Stimulated activated CD4-positive, alpha-beta T cell treated with anti-CD3 and anti-CD28 coated beads, TNF-alpha, amount 100 ng/mL, for 24 hours (primary cell): Measurements from ENCODE around the gene ZNF473.
A peak's percentile ranks its signal among the peaks of the same experiment; 100 is the strongest.

Experiments
- DNase-seq, 3 experiments: peaks; one replicate each; pipeline ENCODE4 v3.0.0-alpha.2; 2020; ENCODE audit warnings: low read depth in 3 of 3

ZNF473 gene

DNA sequence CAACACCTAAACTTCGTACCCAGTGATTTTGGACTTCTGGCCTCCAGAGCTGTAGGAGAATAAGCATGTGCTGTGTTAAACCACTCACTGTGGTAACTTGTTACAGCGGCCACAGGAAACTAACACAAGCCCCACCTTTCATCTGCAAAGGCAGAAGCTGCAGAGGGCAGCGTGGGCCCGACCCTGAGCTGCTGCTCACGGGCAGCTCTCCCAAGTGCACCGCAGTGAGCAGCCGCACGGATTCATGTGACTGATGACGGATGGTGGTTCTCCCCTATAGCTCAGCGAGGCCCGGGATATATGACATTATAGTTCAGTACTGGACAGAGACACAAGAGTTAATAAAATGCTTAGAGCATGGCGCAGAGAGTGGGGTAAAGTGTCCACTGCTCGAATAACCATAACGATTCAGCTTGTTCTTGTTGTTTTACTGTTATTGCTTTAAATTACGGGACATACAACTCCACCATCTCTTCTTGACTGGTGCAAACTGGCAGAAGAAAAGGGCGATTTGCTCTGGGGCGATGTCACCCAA is 22.5 kb upstream of the ZNF473 start:
- no peak for DNase-seq

- DNase-seq = peak in 1 of 3 experiments; percentile 27
These were observed 21.9 kb upstream of the ZNF473 start for GRCh38 chr19:50003810-50004419.

- DNase-seq = no peak
These were observed 20.4 kb upstream of the ZNF473 start for GRCh38 chr19:50005428-50005827.

DNA sequence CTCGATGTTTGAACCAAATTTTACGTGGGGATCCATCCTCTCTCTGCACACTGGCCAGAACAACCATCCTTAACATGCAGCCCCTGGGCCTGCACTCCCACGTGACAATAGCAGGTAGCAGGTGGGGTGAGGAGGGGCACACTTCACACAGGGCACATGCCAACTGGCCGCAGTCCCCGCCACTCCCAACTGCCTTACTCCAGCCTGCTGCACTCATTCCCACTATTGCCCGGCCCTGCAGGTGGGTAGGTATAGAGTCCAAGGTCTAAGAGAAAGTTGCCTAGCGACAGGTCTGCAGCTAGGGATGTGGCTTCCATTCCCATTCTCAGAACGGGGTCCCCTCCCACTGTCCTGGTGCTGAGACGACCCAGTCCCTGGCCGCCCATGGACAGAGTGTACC is 18.6 kb upstream of the ZNF473 start:
- no peak for DNase-seq

GRCh38 chr19:50007947-50008346 is 17.9 kb upstream of the ZNF473 start:
- no peak for DNase-seq

DNA sequence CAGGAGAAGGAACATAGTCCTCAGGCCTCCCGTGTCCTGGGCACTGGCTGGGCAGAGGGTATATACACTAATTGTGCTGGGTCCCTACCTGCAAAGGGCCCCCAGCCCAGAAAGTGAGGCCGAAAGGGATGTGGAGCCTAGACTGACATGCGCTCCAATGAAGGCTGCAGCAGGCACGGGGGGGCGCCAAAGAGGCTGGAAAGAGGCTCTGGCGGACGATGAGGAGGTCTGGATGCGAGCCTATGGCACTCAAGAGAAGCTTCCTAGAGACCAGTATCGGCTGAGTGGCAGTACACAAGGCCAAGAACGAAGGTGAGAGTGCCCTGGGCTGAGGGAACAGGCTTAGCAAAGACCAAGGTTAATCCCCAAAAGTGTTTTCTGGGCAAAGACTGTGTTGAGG is 17.3 kb upstream of the ZNF473 start:
- DNase-seq = no peak

GRCh38 chr19:50016225-50016807 is 9.5 kb upstream of the ZNF473 start:
- no peak for DNase-seq

GRCh38 chr19:50020481-50020880 is 5.3 kb upstream of the ZNF473 start:
- no peak for DNase-seq

GRCh38 chr19:50022823-50023222 is 3.0 kb upstream of the ZNF473 start:
- DNase-seq = no peak

DNA sequence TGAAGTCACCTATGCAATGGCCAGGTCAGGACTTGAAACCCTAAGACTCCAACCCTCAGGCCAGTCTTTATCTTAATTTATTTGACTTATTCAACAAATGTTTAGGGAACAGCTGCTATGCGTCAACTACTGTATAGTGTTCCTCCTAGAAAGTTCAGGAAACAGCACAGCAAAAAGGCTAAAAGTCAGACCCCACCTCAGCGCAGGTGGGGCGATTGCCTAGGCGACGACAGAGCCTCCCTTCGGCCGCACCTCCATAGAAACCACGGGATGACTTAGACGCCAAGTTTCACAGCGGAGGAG is 1.1 kb upstream of the ZNF473 start:
- no peak for DNase-seq

DNA sequence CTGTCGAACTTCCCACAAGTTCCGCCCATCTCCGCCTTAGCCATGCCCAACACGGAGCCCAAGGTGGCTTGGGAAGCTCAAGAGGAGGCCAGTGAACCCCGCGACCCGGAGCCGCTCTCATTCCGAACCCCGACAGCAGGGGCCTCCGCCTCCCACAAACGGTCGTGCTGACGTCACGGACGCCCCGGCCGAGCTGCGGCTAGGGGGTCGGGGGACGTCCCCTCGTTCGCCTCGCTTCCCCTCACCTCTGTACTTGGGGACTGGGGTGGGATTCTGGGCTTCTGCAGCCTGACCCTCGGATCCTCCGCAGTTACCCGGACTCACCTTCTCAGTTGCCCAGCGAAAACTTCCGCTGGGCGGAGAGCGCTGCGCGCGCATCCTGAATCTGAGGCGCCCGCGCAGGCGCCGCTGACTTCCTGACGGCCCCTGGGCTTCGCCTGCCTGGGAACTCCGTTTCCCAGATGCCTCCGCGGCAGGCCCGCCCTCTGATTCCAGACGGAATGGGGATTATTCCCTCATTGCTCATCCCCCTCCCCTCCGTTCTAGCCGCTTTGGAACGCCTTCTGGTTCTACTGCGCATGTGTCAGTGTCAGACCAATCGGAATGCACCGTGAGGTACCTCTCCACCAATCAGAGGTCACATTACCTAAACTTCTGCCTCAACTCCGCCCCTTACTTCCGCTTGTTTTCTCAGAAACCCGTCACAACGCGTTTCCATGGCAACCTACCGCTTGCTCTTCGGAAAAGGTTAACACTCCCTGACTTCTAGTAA is 597 bp upstream of the ZNF473 start, which contains the start of gene VRK3:
Gene VRK3, minus strand, starts transcription at position 351 of the 772 bp plus-strand sequence. CDS start 9,210 bp downstream, outside the sequence.
- peak; percentile 94 to 99 (median 97) for DNase-seq

DNA sequence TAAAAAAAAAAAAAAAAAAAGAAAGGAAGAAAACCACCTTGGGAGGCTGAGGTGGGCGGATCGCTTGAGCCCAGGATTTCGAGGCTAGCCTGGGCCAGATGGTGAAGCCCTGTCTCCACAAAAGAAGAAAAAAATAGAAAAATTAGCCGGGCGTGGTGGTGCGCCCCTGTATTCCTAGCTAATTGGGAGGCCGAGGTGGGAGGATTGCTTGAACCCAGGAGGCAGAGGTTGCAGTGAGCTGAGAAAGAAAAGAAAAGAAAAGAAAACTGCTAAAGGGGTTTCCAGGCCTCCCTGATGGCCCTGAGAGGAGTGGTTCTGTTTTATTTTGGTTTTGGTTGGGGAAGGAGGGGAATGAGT is 723 bp downstream of the ZNF473 start:
- DNase-seq = no peak

GRCh38 chr19:50030225-50030624 is 4.4 kb downstream of the ZNF473 start:
- no peak for DNase-seq

DNA sequence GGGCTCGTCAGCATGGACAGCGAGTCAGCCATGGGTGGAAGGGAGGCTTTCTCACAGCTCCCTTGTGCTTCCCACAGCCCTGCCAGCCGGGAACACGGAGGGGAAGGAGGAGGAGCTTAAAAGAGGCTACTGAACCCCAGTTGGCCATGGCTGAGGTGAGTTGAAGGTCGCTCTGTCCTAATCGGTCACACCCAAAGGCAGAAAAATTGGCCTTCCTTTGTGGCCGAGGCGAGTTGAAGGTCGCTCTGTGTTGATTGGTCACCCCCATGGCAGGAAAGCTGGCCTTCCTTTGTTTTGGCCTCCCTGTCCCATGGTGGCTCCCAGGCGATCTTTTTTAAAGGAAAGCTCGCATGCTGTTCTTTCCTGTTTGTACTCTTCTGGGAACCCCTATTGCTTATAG is 5.1 kb downstream of the ZNF473 start:
- no peak for DNase-seq

- no peak for DNase-seq
These were observed 11.1 kb downstream of the ZNF473 start for GRCh38 chr19:50036908-50037307.

GRCh38 chr19:50039968-50040367 is 14.2 kb downstream of the ZNF473 start:
- DNase-seq = no peak

GRCh38 chr19:50040967-50041366 is 15.2 kb downstream of the ZNF473 start:
- no peak for DNase-seq

DNA sequence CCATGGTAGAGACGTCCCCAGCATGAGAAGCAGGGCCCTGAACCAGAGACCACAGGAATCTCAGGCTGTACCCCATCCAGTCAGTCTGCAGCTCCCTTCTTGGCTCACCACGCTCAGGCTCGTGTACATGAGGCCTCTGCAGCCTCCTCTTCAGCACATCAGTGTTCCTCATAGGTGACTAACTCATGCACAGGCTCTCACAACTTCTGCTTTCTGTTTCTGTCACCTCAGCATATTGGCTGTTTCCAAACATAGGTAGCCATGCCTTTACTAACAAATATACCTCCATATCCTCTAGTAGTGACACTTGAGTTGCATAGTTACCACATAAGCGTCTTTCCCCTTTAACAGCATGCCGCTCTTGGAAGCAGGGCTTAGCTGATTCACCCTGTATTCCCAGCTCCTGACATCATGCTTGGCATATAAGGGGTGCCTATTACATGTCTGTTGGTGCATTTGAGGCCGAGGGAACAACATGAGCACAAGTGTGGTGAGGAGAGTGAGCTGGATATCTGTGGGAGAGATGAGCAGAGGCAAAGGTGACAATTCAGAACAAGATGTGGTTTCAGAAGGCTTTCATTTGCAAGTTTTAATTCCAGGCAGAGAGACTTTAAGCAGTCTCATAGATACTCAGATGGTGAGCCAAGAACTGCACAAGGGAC is 16.7 kb downstream of the ZNF473 start:
- DNase-seq = no peak

GRCh38 chr19:50043967-50044366 is 18.2 kb downstream of the ZNF473 start:
- DNase-seq = no peak

DNA sequence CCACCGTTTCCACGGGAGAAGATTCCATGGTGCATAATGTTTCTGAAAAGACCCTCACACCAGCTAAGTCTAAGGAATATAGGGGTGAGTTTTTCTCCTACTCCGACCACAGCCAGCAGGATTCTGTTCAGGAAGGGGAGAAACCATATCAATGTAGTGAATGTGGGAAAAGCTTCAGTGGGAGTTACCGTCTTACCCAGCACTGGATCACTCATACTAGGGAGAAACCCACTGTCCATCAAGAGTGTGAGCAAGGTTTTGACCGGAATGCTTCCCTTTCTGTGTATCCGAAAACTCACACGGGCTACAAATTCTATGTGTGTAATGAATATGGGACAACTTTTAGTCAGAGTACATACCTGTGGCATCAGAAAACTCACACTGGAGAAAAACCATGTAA is 19.1 kb downstream of the ZNF473 start:
- no peak for DNase-seq

DNA sequence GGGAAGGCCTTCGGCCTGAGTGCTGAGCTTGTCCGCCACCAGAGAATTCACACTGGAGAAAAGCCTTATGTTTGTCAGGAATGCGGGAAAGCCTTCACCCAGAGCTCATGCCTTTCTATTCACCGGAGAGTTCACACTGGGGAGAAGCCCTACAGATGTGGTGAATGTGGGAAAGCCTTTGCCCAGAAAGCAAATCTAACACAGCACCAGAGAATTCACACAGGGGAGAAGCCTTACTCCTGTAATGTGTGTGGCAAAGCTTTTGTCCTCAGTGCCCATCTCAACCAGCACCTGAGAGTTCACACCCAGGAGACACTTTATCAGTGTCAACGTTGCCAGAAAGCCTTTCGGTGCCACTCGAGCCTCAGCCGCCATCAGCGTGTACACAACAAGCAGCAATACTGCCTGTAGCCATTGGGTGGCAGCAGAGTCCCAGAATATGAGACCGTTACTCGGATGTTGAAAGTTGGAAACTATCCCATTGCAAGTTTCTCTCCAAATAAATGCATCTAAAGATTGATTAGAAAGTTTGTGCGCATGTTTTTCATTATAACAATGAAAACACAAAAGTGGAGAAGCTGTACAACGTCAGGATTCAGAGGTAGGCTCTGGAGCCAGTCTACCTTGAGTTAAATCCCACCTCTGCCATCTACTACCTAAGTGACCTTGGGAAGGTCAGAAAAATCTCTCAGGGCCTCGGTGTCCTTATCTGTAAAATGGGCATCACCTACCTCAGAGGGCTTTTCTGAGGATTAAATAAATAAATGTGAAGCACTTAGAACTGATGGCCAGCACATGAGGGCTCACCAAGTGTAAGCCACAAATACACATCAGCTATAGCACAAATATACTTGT is 21.1 kb downstream of the ZNF473 start:
- peak in 2 of 3 experiments; percentile 43 to 56 for DNase-seq

GRCh38 chr19:50047671-50048070 is 21.9 kb downstream of the ZNF473 start:
- DNase-seq = no peak
